ENCODE data around the gene KBTBD13.

Gene KBTBD13

GRCh38 chr15:65052956-65053355 lies 23.6 kb upstream of the KBTBD13 start:
- no peak for DNase-seq

- DNase-seq, result no peak
These were observed 22.0 kb upstream of the KBTBD13 start for GRCh38 chr15:65054333-65055200.

- no peak for DNase-seq
These were observed 21.2 kb upstream of the KBTBD13 start for GRCh38 chr15:65055201-65055870.

- no peak for DNase-seq
These were observed 20.4 kb upstream of the KBTBD13 start for GRCh38 chr15:65056106-65056505.

GRCh38 chr15:65056868-65057548 lies 19.5 kb upstream of the KBTBD13 start:
- DNase-seq, result no peak

DNA sequence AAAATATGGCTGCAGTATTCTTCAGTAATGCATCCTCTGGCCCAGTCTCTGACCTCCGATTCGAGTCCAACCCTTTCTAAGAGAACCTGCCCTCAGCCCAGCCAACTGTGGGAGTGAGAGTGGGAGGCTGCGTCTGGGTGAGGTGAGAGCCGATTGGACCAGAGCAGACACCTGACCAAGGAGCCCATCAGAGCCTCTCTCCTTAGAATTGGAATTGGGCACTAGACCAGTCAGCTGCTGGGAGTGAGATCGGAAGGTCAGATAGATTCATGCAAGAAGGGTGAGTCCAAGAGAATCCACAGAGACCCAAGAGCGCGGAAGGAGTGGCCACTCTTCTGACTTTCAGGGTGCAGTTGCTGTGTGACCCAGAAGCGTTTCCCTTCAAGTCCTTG lies 19.0 kb upstream of the KBTBD13 start:
- no peak for DNase-seq

- no peak for DNase-seq
These were observed 17.9 kb upstream of the KBTBD13 start for GRCh38 chr15:65058394-65059368.

GRCh38 chr15:65059369-65059750 lies 17.2 kb upstream of the KBTBD13 start:
- DNase-seq, result no peak

DNA sequence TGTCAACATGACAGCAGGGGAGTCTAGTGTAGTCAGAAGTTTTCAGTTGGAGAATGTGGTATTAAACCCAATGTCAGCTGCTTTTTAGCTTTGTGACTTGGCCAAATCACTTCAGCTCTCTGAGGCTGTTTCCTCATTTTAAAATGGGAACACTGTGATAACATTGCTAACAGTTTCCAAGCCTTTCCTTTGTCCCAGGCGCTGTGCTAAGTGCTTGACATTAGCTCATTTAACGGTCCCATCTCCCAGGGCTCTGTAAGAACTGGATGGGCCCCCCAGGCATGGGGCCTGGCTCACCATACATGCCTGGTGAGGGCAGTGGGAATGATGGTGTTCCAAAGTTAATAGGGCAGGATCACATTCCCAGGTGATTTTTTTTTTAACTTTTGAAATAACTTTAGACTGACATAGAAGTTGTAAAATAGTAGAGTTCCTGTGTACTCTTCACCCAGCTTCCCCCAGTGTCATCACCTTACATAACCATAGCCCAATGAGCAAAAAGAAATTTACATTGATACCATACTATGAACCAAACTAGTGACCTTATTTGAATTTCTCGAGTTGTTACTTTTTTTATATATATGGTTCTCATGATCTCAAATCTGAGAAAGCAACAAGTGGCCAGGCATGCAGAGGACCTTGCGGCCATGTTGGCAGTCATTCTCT lies 16.5 kb upstream of the KBTBD13 start:
- DNase-seq, result no peak

GRCh38 chr15:65060641-65061397 lies 15.7 kb upstream of the KBTBD13 start:
- no peak for DNase-seq

- no peak for DNase-seq
These were observed 14.5 kb upstream of the KBTBD13 start for GRCh38 chr15:65062061-65062460.

DNA sequence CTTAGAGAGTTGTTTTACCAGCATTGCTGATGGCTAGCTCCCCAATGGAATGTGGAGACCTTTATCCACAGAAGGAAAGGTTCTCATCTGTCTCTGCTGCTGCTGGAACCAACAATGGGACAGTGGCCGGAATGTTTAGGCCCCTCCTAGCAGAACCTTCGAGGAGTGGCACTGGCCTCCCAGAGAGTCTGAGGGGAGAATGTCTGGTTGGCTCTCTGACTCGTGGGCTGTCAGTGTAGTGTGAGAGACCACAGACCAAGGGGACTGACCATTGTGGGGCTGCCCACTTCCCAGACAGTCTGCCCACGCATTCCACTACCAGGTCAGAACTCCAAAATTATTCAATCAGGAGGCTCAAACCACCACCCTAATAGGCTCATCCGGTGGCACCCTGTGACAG lies 13.8 kb upstream of the KBTBD13 start:
- DNase-seq, result no peak

GRCh38 chr15:65066001-65066634 lies 10.4 kb upstream of the KBTBD13 start:
- no peak for DNase-seq

- no peak for DNase-seq
These were observed 9.8 kb upstream of the KBTBD13 start for GRCh38 chr15:65066635-65067316.

- DNase-seq, result no peak
These were observed 9.3 kb upstream of the KBTBD13 start for GRCh38 chr15:65067317-65067644.

GRCh38 chr15:65067645-65068402 lies 8.7 kb upstream of the KBTBD13 start, which contains the start of gene RASL12:
RASL12 (minus strand) TSS chr15:65067991; CDS start chr15:65067835, 156 bp downstream.
- no peak for DNase-seq

- DNase-seq, result no peak
These were observed 8.2 kb upstream of the KBTBD13 start for GRCh38 chr15:65068403-65068788.

GRCh38 chr15:65069179-65069578 lies 7.4 kb upstream of the KBTBD13 start:
- no peak for DNase-seq

- DNase-seq, result no peak
These were observed 6.6 kb upstream of the KBTBD13 start for GRCh38 chr15:65069779-65070546.
